LNCaP clone FGC (cell line): ENCODE data around the gene CELA3A.
"Not testable (repeated sequence)": the region's sequence is repeated elsewhere in the genome, so short reads cannot be mapped to it uniquely, and the experiment has no call there.

Experiments used
- DNase-seq: peaks from one replicate; pipeline ENCODE4 v3.0.0-alpha.2; 2011; ENCODE audit warnings: low read depth
- H3K4me3 ChIP-seq: 2 replicates; pipeline ENCODE4 v1.5.1; 2011; ENCODE audit warnings: mild to moderate bottlenecking, low read depth, low read length, control low read depth

The CELA3A gene

GRCh38 chr1:21983539-21983938 lies 17.9 kb upstream of the CELA3A start:
- DNase-seq, H3K4me3 ChIP-seq: not testable (repeated sequence)

GRCh38 chr1:21985893-21986292 lies 15.6 kb upstream of the CELA3A start:
- DNase-seq, H3K4me3 ChIP-seq: not testable (repeated sequence)

GRCh38 chr1:21986386-21986785 lies 15.1 kb upstream of the CELA3A start:
- not testable (repeated sequence) for H3K4me3 ChIP-seq, DNase-seq

- not testable (repeated sequence) for DNase-seq, H3K4me3 ChIP-seq
These were observed 11.6 kb upstream of the CELA3A start for GRCh38 chr1:21989672-21990393.

- DNase-seq, H3K4me3 ChIP-seq: not testable (repeated sequence)
These were observed 9.3 kb upstream of the CELA3A start for GRCh38 chr1:21992186-21992585.

- not testable (repeated sequence) for H3K4me3 ChIP-seq, DNase-seq
These were observed 6.7 kb upstream of the CELA3A start for GRCh38 chr1:21994716-21995115.

- not testable (repeated sequence) for DNase-seq, H3K4me3 ChIP-seq
These were observed 4.8 kb upstream of the CELA3A start for GRCh38 chr1:21996663-21996970.

- DNase-seq, H3K4me3 ChIP-seq: not testable (repeated sequence)
These were observed 3.4 kb upstream of the CELA3A start for GRCh38 chr1:21997891-21998623.

GRCh38 chr1:21998624-21999294 lies 2.7 kb upstream of the CELA3A start:
- H3K4me3 ChIP-seq, DNase-seq: not testable (repeated sequence)

GRCh38 chr1:21999645-22000044 lies 1.8 kb upstream of the CELA3A start:
- not testable (repeated sequence) for H3K4me3 ChIP-seq, DNase-seq

GRCh38 chr1:22002461-22002860 lies 1.0 kb downstream of the CELA3A start:
- not testable (repeated sequence) for H3K4me3 ChIP-seq, DNase-seq

- not testable (repeated sequence) for DNase-seq, H3K4me3 ChIP-seq
These were observed 1.4 kb downstream of the CELA3A start for GRCh38 chr1:22002875-22003274.

GRCh38 chr1:22003959-22004358 lies 2.5 kb downstream of the CELA3A start:
- not testable (repeated sequence) for DNase-seq

GRCh38 chr1:22005261-22006149 lies 4.0 kb downstream of the CELA3A start:
- not testable (repeated sequence) for DNase-seq, H3K4me3 ChIP-seq

More at GRCh38 chr1:22003959-22004358, 2.5 kb downstream of the CELA3A start:
- not testable (repeated sequence) for H3K4me3 ChIP-seq

- H3K4me3 ChIP-seq, DNase-seq: not testable (repeated sequence)
These were observed 5.3 kb downstream of the CELA3A start for GRCh38 chr1:22006736-22007135.

GRCh38 chr1:22007262-22007661 lies 5.8 kb downstream of the CELA3A start:
- H3K4me3 ChIP-seq, DNase-seq: not testable (repeated sequence)

- not testable (repeated sequence) for H3K4me3 ChIP-seq, DNase-seq
These were observed 8.1 kb downstream of the CELA3A start for GRCh38 chr1:22009566-22009965.

- not testable (repeated sequence) for H3K4me3 ChIP-seq, DNase-seq
These were observed 11.3 kb downstream of the CELA3A start for GRCh38 chr1:22012752-22013151.

GRCh38 chr1:22014575-22015206 lies 13.2 kb downstream of the CELA3A start:
- not testable (repeated sequence) for DNase-seq, H3K4me3 ChIP-seq
